Astrocyte of the cerebellum (primary cell): ENCODE measurements around the gene EIF3B.
"Not testable (repeated sequence)": the region's sequence is repeated elsewhere in the genome, so short reads cannot be mapped to it uniquely, and the experiment has no call there.

Experiments used
- DNase-seq: peaks from one replicate; pipeline ENCODE4 v3.0.0-alpha.2; 2011; ENCODE audit warnings: low read depth
- H3K4me3 ChIP-seq: 2 replicates; pipeline ENCODE4 v1.5.1; 2011; ENCODE audit warnings: mild to moderate bottlenecking, low read depth, low read length, moderate library complexity
- CTCF ChIP-seq: IDR thresholded peaks from 2 replicates; pipeline ENCODE4 v1.5.1; 2012; ENCODE audit warnings: low read length, low read depth, moderate library complexity, mild to moderate bottlenecking; ENCODE audit errors: missing control alignments
- in situ Hi-C: cut with HindIII; loops from 2 replicates; pipeline ENCODE4 v1.10.0; 2017; ENCODE audit warnings: low sequenced_read_pairs

EIF3B gene

GRCh38 chr7:2381227-2381626, 26.6 kb downstream of the EIF3B start:
- H3K4me3 ChIP-seq = no peak overlapping the region
- TF ChIP-seq CTCF = no peak
- no peak for DNase-seq
- in situ Hi-C loops = no loop called here

GRCh38 chr7:2381881-2382509, 27.4 kb downstream of the EIF3B start:
- no peak for TF ChIP-seq CTCF
- in situ Hi-C loops = no loop called here
- H3K4me3 ChIP-seq = no peak overlapping the region
- DNase-seq = no peak

- in situ Hi-C loops = no loop called here
- no peak for DNase-seq
- no peak for TF ChIP-seq CTCF
- H3K4me3 ChIP-seq = no peak overlapping the region
These were observed 29.1 kb downstream of the EIF3B start for GRCh38 chr7:2383543-2384274.

- H3K4me3 ChIP-seq = no peak overlapping the region
- in situ Hi-C loops = no loop called here
- peak; percentile 37 for TF ChIP-seq CTCF
- no peak for DNase-seq
These were observed 30.0 kb downstream of the EIF3B start for GRCh38 chr7:2384354-2385243.

GRCh38 chr7:2386122-2386521, 31.5 kb downstream of the EIF3B start:
- in situ Hi-C loops, DNase-seq, H3K4me3 ChIP-seq: not testable (repeated sequence)

GRCh38 chr7:2386964-2387669, 32.5 kb downstream of the EIF3B start:
- in situ Hi-C loops = no loop called here
- no peak for DNase-seq
- no peak overlapping the region for H3K4me3 ChIP-seq
- no peak for TF ChIP-seq CTCF
